Adrenal gland (tissue), 12 donors: ENCODE results near the gene FAM20C. TPM values are rescaled to one million over a fixed set of nuclear protein-coding genes. Genes with fewer than 3 reads are reported as not detected.

Source experiments
- DNase-seq, 7 donors: peaks; one replicate each; pipeline ENCODE4 v3.0.0-alpha.2; 2019 to 2020
- H3K27ac ChIP-seq, 5 donors: fragments of 200-600 bp; sonication (generic) in 4 of 5; 1 replicate in 3 of 5; 2 replicates in 2 of 5; pipeline versions ENCODE4 v1.5.1 to v1.8.0; 2016 to 2020; ENCODE audit warnings: mild to moderate bottlenecking in 1 of 5
- H3K27me3 ChIP-seq: fragments of 200-600 bp; 2 replicates; pipeline ENCODE4 v1.8.0; 2021
- H3K36me3 ChIP-seq, 2 donors: fragments of 200-600 bp; replicated peaks in 1 of 2; 1 replicate in 1 of 2; 2 replicates in 1 of 2; pipeline versions ENCODE4 v1.5.1 to v1.8.0; 2018 to 2022
- H3K4me1 ChIP-seq, 2 donors: fragments of 200-600 bp; replicated peaks in 1 of 2; 1 replicate in 1 of 2; 2 replicates in 1 of 2; pipeline versions ENCODE4 v1.5.1 to v1.8.0; 2018 to 2021
- H3K4me3 ChIP-seq, 4 donors: fragments of 200-600 bp; sonication (generic) in 3 of 4; one replicate each; pipeline ENCODE4 v1.5.1; 2016 to 2018
- H3K9me3 ChIP-seq, 3 donors: fragments of 200-600 bp; sonication (generic) in 1 of 3; replicated peaks in 1 of 3; 1 replicate in 2 of 3; 2 replicates in 1 of 3; pipeline versions ENCODE4 v1.5.1 to v1.8.0; 2016 to 2021
- POLR2A ChIP-seq, 2 donors: fragments of 450-650 bp; IDR thresholded peaks; one replicate each; pipeline ENCODE4 v1.6.1; 2017; ENCODE audit warnings: antibody characterized with exemption in 2 of 2, mild to moderate bottlenecking in 2 of 2, moderate library complexity in 1 of 2
- WGBS, 4 donors: extraction: QIAGEN DNeasy Blood & Tissue Kit in 2 of 4; methylation state at CpG; one replicate each; pipeline versions ENCODE4 v1.1.5 to v1.1.7; 2013 to 2017; 5-methylcytosine and 5-hydroxymethylcytosine counted together
- intact Hi-C, 2 donors: fragments of 100-400 bp; cut with DNase I; formaldehyde crosslinking; loops; one replicate each; pipeline versions ENCODE4 v1.14.1 to v1.15.0; 2022 to 2023
- polyA plus RNA-seq, 3 donors: library from polyadenylated mRNA; stranded (reverse); fragments of 200-250 nt in 2 of 3; fragments of 350-450 nt in 1 of 3; fragmentation: Illumina TruSeq in 1 of 3; extraction: RNeasy Lipid Tissue Mini Kit (QIAGEN cat#74804) in 1 of 3; gene quantifications; one replicate each; pipeline ENCODE4 v1.2.3, GENCODE V29; 2013 to 2014
- total RNA-seq, 9 donors: library from RNA; depleted of rRNA in 4 of 9; stranded (reverse); fragments of >200 nt in 4 of 9; fragments of 120-200 nt in 1 of 9; fragmentation: NEBNext Ultra II Directional in 1 of 9; extraction: Animal tissue kit (Norgen Biotek cat#: 25700) in 1 of 9; gene quantifications; one replicate each; pipeline versions ENCODE4 v1.1.0 to v1.2.4, GENCODE V29; 2013 to 2023
- TF ChIP-seq, protein P1 (sequence below), 6 experiments: fragments of 450-650 bp in 4 of 6; fragments of 200-600 bp in 2 of 6; sonication (generic) in 1 of 6; IDR thresholded peaks; 1 replicate in 5 of 6; 2 replicates in 1 of 6; pipeline versions ENCODE4 v1.5.1 to v1.8.0; 2016 to 2021; ENCODE audit warnings: antibody characterized with exemption in 6 of 6, mild to moderate bottlenecking in 2 of 6, moderate library complexity in 1 of 6
- donor health status: healthy with polysubstance abuse.
- donor health status: Bipolar disorder and iron deficiency.
- donor health status: DM: yes; HTN: yes; CAD: no.
- donor health status: DM: no; HTN: no; CAD: no.
- donor health status: DM: no; HTN: no; CAD: no.
- donor health status: DM: yes; HTN: yes; CAD: no.

The FAM20C gene
- total and polyA plus RNA-seq, 12 donors, result 2.8 to 57.9 (median 36.0) TPM

DNA sequence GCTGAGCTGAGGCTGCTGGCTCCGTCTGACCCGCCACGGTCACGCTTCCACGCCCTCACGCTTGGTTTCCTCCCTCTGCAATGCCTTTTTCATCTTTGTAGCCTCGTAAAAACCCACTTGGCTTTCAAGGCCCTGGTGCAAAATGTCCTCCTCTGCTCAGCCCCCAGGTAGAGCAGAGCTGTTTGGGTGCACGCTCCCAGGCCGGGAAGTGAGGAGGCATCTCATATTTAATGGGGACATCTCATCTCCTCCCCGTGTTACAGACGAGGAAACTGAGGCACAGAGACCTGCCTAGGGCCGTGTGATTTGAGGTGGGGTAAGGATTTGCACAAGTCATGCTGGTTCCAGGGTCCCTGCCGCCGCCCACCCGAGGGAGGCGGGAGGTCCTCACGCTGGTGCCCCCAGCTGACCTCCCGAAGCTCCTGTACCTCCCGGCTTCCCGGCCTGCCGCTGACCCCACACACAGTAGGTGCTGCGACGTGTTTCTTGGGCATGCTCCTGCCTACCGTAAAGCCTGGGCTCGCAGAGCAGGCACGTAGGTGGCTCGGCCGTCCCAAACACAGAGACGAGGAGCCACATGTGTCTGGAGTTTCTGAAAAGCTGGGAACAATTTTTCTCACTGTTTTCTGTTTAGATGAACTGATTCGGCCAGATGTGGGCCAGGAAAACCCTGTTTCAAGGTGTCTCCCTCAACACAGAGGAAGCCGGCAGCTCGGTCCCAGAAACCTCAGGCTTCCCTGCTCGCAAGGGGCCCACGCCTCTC, 109.1 kb downstream of the FAM20C start:
- H3K4me3 ChIP-seq, result no peak overlapping the region
- H3K4me1 ChIP-seq, result no peaks in the 10 kb centered on the region
- DNase-seq, result no peak
- no peaks in the 10 kb centered on the region for H3K9me3 ChIP-seq
- no peaks in the 10 kb centered on the region for H3K36me3 ChIP-seq
- TF ChIP-seq, protein P1, sequence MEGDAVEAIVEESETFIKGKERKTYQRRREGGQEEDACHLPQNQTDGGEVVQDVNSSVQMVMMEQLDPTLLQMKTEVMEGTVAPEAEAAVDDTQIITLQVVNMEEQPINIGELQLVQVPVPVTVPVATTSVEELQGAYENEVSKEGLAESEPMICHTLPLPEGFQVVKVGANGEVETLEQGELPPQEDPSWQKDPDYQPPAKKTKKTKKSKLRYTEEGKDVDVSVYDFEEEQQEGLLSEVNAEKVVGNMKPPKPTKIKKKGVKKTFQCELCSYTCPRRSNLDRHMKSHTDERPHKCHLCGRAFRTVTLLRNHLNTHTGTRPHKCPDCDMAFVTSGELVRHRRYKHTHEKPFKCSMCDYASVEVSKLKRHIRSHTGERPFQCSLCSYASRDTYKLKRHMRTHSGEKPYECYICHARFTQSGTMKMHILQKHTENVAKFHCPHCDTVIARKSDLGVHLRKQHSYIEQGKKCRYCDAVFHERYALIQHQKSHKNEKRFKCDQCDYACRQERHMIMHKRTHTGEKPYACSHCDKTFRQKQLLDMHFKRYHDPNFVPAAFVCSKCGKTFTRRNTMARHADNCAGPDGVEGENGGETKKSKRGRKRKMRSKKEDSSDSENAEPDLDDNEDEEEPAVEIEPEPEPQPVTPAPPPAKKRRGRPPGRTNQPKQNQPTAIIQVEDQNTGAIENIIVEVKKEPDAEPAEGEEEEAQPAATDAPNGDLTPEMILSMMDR (IDR thresholded peaks at IDR 0.05), result no peak
- no peak for TF ChIP-seq POLR2A (IDR thresholded peaks at IDR 0.05)
- intact Hi-C loops, result no loop called here
- H3K27ac ChIP-seq, result no peak overlapping the region
- H3K27me3 ChIP-seq, result no peaks in the 10 kb centered on the region
- 84 to 86% (median 85%) methylated on average over 21 to 34 of the region's 34 CpGs for WGBS, 4 donors

GRCh38 chr7:302054-302992, 110.0 kb downstream of the FAM20C start:
- H3K4me3 ChIP-seq, result no peak overlapping the region
- H3K27me3 ChIP-seq, result no peaks in the 10 kb centered on the region
- H3K36me3 ChIP-seq, result no peaks in the 10 kb centered on the region
- intact Hi-C loops, result no loop called here
- TF ChIP-seq POLR2A (IDR thresholded peaks at IDR 0.05), result no peak
- TF ChIP-seq, protein P1 (IDR thresholded peaks at IDR 0.05), result no peak
- no peaks in the 10 kb centered on the region for H3K9me3 ChIP-seq
- no peaks in the 10 kb centered on the region for H3K4me1 ChIP-seq
- 86 to 92% (median 88%) methylated on average over 11 to 18 of the region's 18 CpGs for WGBS, 4 donors
- no peak for DNase-seq
- no peak overlapping the region for H3K27ac ChIP-seq

DNA sequence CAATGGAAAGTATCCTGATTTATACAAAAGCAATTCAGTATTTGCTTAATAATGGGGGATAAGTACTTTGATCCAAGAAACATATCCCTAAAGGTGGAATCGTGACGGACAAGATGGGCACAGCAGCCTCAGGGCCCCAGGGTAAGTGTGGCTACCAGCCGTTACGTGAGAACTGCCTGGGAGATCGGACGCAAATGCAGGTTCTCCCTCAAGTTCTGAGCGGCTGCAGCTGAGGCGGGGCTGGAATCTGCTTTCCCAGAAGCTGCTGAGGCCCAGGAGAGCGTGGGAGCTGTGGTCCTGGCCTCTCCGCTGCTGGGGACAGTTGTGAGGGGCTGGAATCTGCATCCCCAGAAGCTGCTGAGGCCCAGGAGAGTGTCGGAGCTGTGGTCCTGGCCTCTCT, 111.1 kb downstream of the FAM20C start:
- Histone ChIP-seq H3K4me1 (no peaks in the 10 kb centered on the region), H3K36me3 (no peaks in the 10 kb centered on the region), H3K9me3 (peaks cover 0 to 5% (median 0%) of the 10 kb centered on the region in 3 donors), H3K27me3 (no peaks in the 10 kb centered on the region), H3K4me3 (no peak overlapping the region), H3K27ac (no peak overlapping the region)
- no peak for DNase-seq
- no peak for TF ChIP-seq POLR2A (IDR thresholded peaks at IDR 0.05)
- TF ChIP-seq, protein P1 (IDR thresholded peaks at IDR 0.05), result no peak
- intact Hi-C loops, result no loop called here
- WGBS, 4 donors, result 71 to 86% (median 83%) methylated on average over 11 of the region's 11 CpGs

DNA sequence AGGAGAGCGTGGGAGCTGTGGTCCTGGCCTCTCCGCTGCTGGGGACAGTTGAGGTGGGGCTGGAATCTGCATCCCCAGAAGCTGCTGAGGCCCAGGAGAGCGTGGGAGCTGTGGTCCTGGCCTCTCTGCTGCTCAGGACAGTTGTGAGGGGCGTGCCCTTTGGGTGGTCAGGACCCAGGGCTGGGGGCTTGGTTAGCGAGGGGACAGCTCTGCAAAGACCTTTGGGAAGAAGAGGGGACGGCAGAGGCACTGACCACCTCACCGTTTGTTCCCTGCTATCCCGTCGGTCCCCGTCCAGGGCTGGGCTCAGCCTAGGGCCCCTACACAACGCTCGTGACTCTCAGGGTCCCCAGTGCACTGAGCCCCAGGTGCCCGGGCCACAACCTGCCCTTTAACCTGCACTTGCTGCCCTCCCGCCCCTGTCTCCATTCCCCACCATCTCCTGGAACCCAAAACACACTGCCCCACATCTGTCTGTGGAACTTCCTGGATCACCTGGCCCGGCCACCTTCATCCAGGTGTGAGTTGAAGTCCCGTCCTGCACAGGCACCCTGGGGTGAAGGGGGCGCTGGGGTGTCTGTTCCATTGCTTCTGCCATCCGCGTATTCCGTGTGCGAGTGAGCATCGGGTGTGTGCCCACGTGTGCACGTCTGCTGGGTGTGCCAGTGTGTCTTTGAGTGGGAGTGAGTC, 111.7 kb downstream of the FAM20C start:
- H3K36me3 ChIP-seq, result no peaks in the 10 kb centered on the region
- WGBS, 4 donors, result 78 to 89% (median 81%) methylated on average over 18 to 24 of the region's 24 CpGs
- intact Hi-C loops, result no loop called here

More for the DNA sequence above, 111.7 kb downstream of the FAM20C start:
- Histone ChIP-seq H3K4me3 (no peak overlapping the region), H3K4me1 (no peaks in the 10 kb centered on the region), H3K27me3 (no peaks in the 10 kb centered on the region), H3K27ac (no peak overlapping the region), H3K9me3 (peaks cover 0 to 5% (median 0%) of the 10 kb centered on the region in 3 donors)
- DNase-seq, result no peak
- TF ChIP-seq, protein P1 (IDR thresholded peaks at IDR 0.05), result no peak
- TF ChIP-seq POLR2A (IDR thresholded peaks at IDR 0.05), result no peak
